Gastrocnemius medialis (tissue), 4 donors: ENCODE results near the gene MOGAT3. TPM values are rescaled to one million over a fixed set of nuclear protein-coding genes. Genes with fewer than 3 reads are reported as not detected.

Experiments used
- ATAC-seq, 2 donors: fragments of 150-250 bp; one replicate each; pipeline ENCODE4 v1.9.1; 2016
- DNase-seq, 2 donors: peaks; one replicate each; pipeline ENCODE4 v3.0.0-alpha.2; 2019
- H3K27ac ChIP-seq, 4 donors: fragments of 200-600 bp; sonication (generic); 1 replicate in 1 of 4; 2 replicates in 3 of 4; pipeline ENCODE4 v1.5.1; 2016 to 2018; ENCODE audit warnings: mild to moderate bottlenecking in 2 of 4, moderate library complexity in 1 of 4
- H3K27me3 ChIP-seq, 3 donors: fragments of 200-600 bp; sonication (generic) in 2 of 3; 1 replicate in 1 of 3; 2 replicates in 2 of 3; pipeline versions ENCODE4 v1.5.1 to v1.6.0; 2016 to 2019; ENCODE audit warnings: mild to moderate bottlenecking in 1 of 3, moderate library complexity in 1 of 3
- H3K36me3 ChIP-seq, 2 donors: fragments of 200-600 bp; sonication (generic) in 1 of 2; one replicate each; pipeline ENCODE4 v1.5.1; 2017 to 2018
- H3K4me1 ChIP-seq, 2 donors: fragments of 200-600 bp; sonication (generic) in 1 of 2; one replicate each; pipeline ENCODE4 v1.5.1; 2016 to 2017; ENCODE audit warnings: mild to moderate bottlenecking in 2 of 2
- H3K4me3 ChIP-seq, 4 donors: fragments of 200-600 bp; sonication (generic) in 3 of 4; 1 replicate in 1 of 4; 2 replicates in 3 of 4; pipeline ENCODE4 v1.5.1; 2016 to 2019; ENCODE audit warnings: mild to moderate bottlenecking in 2 of 4
- H3K9me3 ChIP-seq, 3 donors: fragments of 200-600 bp; sonication (generic) in 2 of 3; 1 replicate in 1 of 3; 2 replicates in 2 of 3; pipeline ENCODE4 v1.5.1; 2016 to 2019
- POLR2A ChIP-seq, 2 donors: fragments of 450-650 bp; IDR thresholded peaks; one replicate each; pipeline ENCODE4 v1.6.1; 2017; ENCODE audit warnings: antibody characterized with exemption in 2 of 2, mild to moderate bottlenecking in 2 of 2, moderate library complexity in 2 of 2
- in situ Hi-C, 4 donors: fragments of 200-750 bp; cut with MboI; loops; one replicate each; pipeline versions ENCODE4 v1.15.0 to v1.8.0; 2017; ENCODE audit warnings: low sequenced_read_pairs in 4 of 4
- intact Hi-C: fragments of 100-400 bp; cut with DNase I; formaldehyde crosslinking; loops from one replicate; pipeline ENCODE4 v1.15.1; 2023; ENCODE audit warnings: low total_unique reads
- total RNA-seq, 4 donors: library from RNA; depleted of rRNA; stranded (reverse); fragments of >200 nt; gene quantifications; one replicate each; pipeline versions ENCODE4 v1.1.0 to v1.2.3, GENCODE V29; 2016
- TF ChIP-seq, protein P1 (sequence below), 5 experiments: fragments of 450-650 bp in 3 of 5; fragments of 200-600 bp in 2 of 5; sonication (generic) in 2 of 5; IDR thresholded peaks in 4 of 5; conservative IDR thresholded peaks in 1 of 5; 1 replicate in 4 of 5; 2 replicates in 1 of 5; pipeline ENCODE4 v1.5.1; 2016 to 2019; ENCODE audit warnings: antibody characterized with exemption in 5 of 5, mild to moderate bottlenecking in 3 of 5, moderate library complexity in 3 of 5

The MOGAT3 gene
- total RNA-seq, 4 donors from 2014 or later, result not detected

DNA sequence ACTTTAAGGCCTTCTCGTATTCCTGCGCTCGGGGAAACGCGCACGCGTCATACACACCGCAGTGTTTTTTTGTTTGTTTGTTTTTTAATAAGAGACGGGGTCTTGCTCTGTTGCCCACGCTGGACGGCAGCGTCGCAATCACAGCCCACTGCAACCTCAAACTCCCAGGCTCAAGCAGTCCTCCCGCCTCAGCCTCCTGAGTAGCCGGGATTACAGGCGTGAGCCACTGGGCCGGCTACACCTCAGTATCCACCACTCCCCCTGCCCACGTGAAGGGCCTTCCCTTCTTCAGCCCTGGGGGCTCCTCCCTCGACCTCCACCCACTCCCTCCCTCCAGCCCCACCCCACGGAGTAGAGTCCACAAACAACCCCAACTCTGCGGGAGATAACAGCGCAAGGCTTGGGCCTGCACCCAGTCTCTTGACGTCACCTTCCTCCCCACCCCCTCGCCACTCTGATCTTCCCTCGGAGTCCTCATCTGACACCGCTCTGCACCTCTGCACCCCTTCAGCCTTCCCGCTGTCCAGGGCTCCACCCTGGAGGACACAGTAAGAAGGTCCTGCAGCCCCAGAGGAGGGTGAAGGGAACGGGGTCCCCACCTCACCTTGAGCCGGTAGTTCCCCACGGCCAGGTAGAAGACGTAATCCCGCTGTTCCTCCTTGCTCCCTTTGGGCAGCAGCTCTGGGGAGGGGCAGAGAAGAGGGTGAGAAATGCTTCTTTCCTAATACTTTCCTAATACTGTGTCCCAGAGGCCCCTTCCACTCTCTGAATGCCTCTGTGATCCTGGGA lies 39.6 kb upstream of the MOGAT3 start:
- H3K9me3 ChIP-seq, result no peaks in the 10 kb centered on the region
- DNase-seq (no peak), ATAC-seq (no peak)
- in situ Hi-C loops (no loop called here), intact Hi-C loops (loop anchor here (5.0 to 10.0 kb wide), 2 partner anchors 153 to 346 kb away; partner anchors contain the start of genes ACHE and TRIM56)
- peak overlapping the region; percentile 7 to 97 (median 76) for H3K27ac ChIP-seq
- H3K4me1 ChIP-seq, result peaks cover 52 to 54% of the 10 kb centered on the region in 2 donors
- H3K27me3 ChIP-seq, result no peaks in the 10 kb centered on the region
- no peak overlapping the region for H3K4me3 ChIP-seq
- TF ChIP-seq, protein P1, sequence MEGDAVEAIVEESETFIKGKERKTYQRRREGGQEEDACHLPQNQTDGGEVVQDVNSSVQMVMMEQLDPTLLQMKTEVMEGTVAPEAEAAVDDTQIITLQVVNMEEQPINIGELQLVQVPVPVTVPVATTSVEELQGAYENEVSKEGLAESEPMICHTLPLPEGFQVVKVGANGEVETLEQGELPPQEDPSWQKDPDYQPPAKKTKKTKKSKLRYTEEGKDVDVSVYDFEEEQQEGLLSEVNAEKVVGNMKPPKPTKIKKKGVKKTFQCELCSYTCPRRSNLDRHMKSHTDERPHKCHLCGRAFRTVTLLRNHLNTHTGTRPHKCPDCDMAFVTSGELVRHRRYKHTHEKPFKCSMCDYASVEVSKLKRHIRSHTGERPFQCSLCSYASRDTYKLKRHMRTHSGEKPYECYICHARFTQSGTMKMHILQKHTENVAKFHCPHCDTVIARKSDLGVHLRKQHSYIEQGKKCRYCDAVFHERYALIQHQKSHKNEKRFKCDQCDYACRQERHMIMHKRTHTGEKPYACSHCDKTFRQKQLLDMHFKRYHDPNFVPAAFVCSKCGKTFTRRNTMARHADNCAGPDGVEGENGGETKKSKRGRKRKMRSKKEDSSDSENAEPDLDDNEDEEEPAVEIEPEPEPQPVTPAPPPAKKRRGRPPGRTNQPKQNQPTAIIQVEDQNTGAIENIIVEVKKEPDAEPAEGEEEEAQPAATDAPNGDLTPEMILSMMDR (IDR thresholded peaks at IDR 0.05 in 4 of 5, conservative IDR thresholded peaks at IDR 0.05 in 1 of 5), result no peak
- TF ChIP-seq POLR2A (IDR thresholded peaks at IDR 0.05), result no peak
- H3K36me3 ChIP-seq, result peaks cover 0 to 25% of the 10 kb centered on the region in 2 donors

DNA sequence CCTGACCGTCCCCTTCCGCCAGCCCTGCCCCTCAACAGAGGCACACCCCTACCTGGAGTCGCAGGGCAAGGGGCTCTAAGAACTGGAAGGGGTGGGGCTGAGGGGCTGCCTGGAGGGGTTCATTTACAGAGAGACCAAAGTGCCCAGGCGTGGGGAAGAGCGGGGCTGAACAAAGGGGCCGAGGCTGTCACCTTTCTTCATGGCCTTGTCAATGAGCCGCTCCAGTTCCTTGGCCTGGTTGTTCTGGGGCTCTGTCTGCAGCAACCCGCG lies 39.0 kb upstream of the MOGAT3 start:
- DNase-seq, result no peak
- peak overlapping the region; percentile 73 to 97 (median 80) for H3K27ac ChIP-seq
- no peaks in the 10 kb centered on the region for H3K9me3 ChIP-seq
- H3K36me3 ChIP-seq, result peaks cover 0 to 25% of the 10 kb centered on the region in 2 donors
- no peak for ATAC-seq
- H3K27me3 ChIP-seq, result no peaks in the 10 kb centered on the region
- intact Hi-C loops (loop anchor here (5.0 to 10.0 kb wide), 2 partner anchors 153 to 345 kb away; partner anchors contain the start of genes ACHE and TRIM56), in situ Hi-C loops (no loop called here)
- TF ChIP-seq POLR2A (IDR thresholded peaks at IDR 0.05), result no peak
- TF ChIP-seq, protein P1 (IDR thresholded peaks at IDR 0.05 in 4 of 5, conservative IDR thresholded peaks at IDR 0.05 in 1 of 5), result no peak
- no peak overlapping the region for H3K4me3 ChIP-seq
- H3K4me1 ChIP-seq, result peaks cover 49% of the 10 kb centered on the region in 2 donors

DNA sequence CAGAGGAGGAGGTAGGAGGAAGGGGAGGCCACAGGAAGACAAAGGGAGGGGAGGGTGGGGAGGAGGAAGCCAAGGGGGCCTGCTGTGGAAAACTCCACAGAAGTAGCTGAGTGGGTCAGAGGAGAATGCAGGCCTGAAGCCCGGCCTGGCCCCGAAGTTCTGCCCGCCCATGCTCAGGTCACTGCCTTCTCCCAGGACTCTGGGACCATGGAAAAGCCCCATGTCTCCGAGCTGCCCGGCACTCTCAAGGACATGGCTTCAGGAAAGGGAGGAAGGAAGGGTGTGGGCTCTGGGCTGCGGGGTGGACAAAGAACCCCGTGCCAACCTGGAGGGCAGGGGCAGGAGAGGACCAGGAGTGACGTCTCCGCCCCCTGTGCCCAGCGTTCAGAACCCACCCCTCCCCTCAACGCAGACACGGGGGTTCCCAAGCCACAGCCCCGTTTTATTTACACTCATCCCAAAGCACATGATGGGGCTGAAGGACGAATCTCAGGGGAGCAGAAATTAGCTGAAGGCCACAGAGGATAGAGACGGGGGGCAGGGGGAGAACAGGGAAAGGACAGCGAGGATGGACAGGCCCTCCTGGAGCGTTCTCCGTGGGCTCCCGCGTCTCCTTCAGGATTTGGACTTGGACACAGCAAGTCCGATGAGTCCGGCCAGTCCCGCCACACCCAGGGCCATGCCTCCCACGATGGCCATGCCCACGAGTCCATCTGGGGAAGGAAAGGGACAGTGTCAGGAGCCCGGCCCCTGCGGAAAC lies 38.5 kb upstream of the MOGAT3 start:
- Histone ChIP-seq H3K4me1 (peaks cover 49% of the 10 kb centered on the region in 2 donors), H3K4me3 (no peak overlapping the region), H3K9me3 (no peaks in the 10 kb centered on the region), H3K27ac (peak overlapping the region; percentile 73 to 97 (median 80)), H3K27me3 (no peaks in the 10 kb centered on the region), H3K36me3 (peaks cover 0 to 25% of the 10 kb centered on the region in 2 donors)
- no peak for TF ChIP-seq POLR2A (IDR thresholded peaks at IDR 0.05)
- DNase-seq (no peak), ATAC-seq (peak in 1 of 2 donors; percentile 11)
- in situ Hi-C loops (no loop called here), intact Hi-C loops (no loop called here)

DNA sequence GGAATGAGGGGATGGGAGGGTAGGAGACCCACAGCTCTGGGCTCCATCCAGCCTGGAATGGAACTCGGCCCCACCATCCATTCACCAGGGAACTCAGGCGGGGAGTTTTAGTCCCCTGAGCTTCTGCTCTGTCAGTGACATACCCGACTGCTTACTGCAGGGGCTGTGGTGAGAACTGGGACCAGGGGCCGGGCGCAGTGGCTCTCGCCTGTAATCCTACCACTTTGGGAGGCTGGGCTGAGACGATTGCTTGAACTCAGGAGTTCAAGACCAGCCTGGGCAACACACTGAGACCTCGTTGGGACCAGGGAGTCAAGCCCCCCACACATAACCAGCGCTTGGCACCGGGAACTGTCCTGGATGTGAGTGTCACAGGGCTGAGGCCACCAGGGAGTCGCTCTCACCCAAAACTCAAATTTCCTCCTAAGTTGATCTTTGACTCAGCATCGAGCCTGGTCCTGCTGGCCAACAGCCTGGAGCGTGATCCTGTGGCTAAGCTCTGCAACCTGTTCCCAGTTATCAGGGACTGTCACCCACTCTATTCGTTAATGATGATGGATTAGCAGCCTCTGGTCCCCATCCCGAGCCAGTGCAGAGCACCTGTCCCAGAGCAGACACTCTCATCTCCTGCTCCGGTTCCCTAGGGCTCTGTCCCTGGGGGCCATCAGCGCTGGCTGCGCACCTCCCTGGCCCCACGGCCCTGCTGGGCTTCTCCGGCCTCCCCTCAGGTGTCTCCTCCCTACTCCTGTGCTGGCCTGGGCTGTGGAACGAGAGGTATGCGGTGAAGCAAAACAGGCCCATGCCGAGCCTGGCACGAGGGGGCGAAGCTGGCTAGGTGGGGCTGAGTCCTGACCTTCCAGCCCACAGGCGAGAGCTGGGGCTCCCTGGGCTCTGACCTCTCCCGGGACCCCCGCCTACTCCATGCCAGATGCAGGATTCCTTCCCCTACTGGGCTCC lies 37.7 kb upstream of the MOGAT3 start:
- Histone ChIP-seq H3K4me1 (peaks cover 43 to 45% of the 10 kb centered on the region in 2 donors), H3K9me3 (no peaks in the 10 kb centered on the region), H3K4me3 (peak overlapping the region in 3 of 4 donors; percentile 4 to 36 (median 15)), H3K27me3 (no peaks in the 10 kb centered on the region), H3K27ac (peak overlapping the region; percentile 73 to 97 (median 80)), H3K36me3 (peaks cover 0 to 25% of the 10 kb centered on the region in 2 donors)
- no peak for ATAC-seq
- DNase-seq, result no peak
- in situ Hi-C loops (no loop called here), intact Hi-C loops (no loop called here)
- TF ChIP-seq POLR2A (IDR thresholded peaks at IDR 0.05), result no peak
- TF ChIP-seq, protein P1 (IDR thresholded peaks at IDR 0.05 in 4 of 5, conservative IDR thresholded peaks at IDR 0.05 in 1 of 5), result no peak
